BE2C (cell line): ENCODE results near the gene RUFY4.

Source experiments
- DNase-seq: peaks from one replicate; pipeline ENCODE4 v3.0.0-alpha.2; 2020
- H3K27me3 ChIP-seq: fragments of 250-450 bp; sonication (Bioruptor Pico); 2 replicates; pipeline ENCODE4 v1.5.1; 2020; ENCODE audit warnings: mild to moderate bottlenecking
- H3K36me3 ChIP-seq: fragments of 250-450 bp; sonication (Bioruptor Pico); 2 replicates; pipeline ENCODE4 v1.5.1; 2020; ENCODE audit warnings: mild to moderate bottlenecking
- H3K4me1 ChIP-seq: fragments of 250-450 bp; sonication (Bioruptor Pico); 2 replicates; pipeline ENCODE4 v1.5.1; 2020
- H3K4me3 ChIP-seq: 2 replicates; pipeline ENCODE4 v1.5.1; 2011; ENCODE audit warnings: low read depth, low read length
- H3K9me3 ChIP-seq: fragments of 250-450 bp; sonication (Bioruptor Pico); 2 replicates; pipeline ENCODE4 v1.5.1; 2020
- TF ChIP-seq, protein P1 (sequence below): IDR thresholded peaks from 2 replicates; pipeline ENCODE4 v1.5.1; 2012; ENCODE audit warnings: mild to moderate bottlenecking, low read depth, low read length

Gene RUFY4

GRCh38 chr2:218138047-218138446 lies 69.0 kb downstream of the RUFY4 start:
- TF ChIP-seq, protein P1, sequence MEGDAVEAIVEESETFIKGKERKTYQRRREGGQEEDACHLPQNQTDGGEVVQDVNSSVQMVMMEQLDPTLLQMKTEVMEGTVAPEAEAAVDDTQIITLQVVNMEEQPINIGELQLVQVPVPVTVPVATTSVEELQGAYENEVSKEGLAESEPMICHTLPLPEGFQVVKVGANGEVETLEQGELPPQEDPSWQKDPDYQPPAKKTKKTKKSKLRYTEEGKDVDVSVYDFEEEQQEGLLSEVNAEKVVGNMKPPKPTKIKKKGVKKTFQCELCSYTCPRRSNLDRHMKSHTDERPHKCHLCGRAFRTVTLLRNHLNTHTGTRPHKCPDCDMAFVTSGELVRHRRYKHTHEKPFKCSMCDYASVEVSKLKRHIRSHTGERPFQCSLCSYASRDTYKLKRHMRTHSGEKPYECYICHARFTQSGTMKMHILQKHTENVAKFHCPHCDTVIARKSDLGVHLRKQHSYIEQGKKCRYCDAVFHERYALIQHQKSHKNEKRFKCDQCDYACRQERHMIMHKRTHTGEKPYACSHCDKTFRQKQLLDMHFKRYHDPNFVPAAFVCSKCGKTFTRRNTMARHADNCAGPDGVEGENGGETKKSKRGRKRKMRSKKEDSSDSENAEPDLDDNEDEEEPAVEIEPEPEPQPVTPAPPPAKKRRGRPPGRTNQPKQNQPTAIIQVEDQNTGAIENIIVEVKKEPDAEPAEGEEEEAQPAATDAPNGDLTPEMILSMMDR, result no peak
- Histone ChIP-seq H3K9me3 (no peaks in the 10 kb centered on the region), H3K36me3 (no peaks in the 10 kb centered on the region), H3K4me3 (no peak overlapping the region), H3K4me1 (no peaks in the 10 kb centered on the region), H3K27me3 (peaks cover 54% of the 10 kb centered on the region)
- no peak for DNase-seq
